GM19025 (cell line): ENCODE data around the gene SIPA1.

Experiments
- ATAC-seq: cut with Tn5 transposase; IDR thresholded peaks from one replicate; pipeline ENCODE4 v1.9.1; 2021; ENCODE audit warnings: mild to moderate bottlenecking, low read depth, moderate library complexity; ENCODE audit not compliant: unreplicated experiment

Gene SIPA1

DNA sequence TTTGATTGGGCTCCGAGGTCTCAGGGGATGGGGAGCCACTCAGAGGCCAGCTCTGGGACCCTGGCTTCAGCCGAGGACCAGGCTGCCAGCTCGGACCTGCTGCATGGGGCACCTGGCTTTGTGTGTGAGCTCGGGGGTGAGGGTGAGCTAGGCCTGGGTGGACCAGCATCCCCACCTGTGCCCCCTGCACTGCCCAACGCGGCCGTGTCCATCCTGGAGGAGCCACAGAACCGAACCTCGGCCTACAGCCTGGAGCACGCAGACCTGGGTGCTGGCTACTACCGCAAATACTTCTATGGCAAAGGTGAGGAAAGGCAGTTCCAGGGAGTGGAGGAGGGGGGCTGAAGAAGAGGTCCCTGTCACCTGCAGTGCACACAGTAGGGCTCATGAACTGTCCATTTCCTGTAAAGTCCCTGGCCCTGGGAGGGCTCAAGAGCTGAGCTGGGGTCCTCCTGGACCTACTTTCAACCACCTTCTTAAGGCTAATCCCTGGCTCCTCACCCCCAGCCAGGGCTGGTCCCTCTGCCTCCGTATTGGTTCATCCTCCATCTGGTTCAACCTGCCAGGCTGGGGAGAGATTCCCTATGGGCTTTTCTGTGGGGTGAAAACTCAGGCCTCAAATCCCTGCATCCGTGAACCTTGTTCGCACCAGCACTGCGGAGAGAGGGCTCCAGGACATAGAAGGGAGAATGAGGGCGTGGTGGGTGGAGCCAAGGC lies 3.6 kb downstream of the SIPA1 start:
- ATAC-seq: no peak

DNA sequence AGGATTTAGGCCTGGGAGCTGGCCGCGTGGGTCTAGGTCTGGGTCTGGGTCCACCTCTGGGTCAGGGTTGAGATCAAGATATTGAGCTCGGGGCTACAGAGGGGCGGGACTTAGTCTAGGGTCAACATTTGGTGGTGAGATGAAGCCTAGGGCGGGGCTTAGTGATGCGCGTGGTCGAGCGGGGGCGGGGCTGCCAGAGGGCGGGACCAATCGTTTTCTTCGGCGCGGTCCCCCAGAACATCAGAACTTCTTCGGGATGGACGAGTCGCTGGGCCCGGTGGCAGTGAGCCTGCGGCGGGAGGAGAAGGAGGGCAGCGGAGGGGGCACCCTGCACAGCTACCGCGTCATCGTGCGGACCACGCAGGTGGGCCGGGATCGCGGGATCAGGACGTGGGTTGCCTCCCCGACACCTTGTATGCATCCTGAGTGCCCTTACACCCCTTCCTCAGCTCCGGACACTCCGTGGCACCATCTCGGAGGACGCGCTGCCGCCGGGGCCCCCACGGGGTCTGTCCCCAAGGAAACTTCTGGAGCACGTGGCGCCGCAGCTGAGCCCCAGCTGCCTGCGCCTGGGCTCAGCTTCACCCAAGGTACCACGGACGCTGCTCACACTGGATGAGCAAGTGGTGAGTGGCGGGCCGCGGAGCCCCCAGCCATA lies 4.2 kb downstream of the SIPA1 start:
- no peak for ATAC-seq

DNA sequence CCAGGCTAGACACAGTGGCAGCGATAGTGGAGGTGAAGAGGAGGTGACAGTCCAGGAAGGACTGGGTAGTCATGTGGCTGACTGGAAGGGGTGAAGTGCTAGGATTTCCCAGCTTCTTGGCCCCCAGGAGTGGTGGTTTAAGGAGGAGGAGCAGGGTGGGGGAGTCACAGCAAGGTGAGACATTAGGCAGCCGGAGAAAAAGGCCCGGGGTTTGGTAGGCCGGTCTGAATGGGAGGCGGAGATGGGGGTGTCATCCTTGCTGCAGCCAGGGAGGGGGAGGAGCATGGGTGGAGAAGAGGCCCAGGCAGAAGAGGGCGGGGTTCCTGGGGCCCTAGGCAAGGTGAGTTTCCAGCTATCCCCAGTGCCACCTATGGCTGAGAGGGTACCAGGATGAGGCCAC lies 6.1 kb downstream of the SIPA1 start:
- no peak for ATAC-seq

DNA sequence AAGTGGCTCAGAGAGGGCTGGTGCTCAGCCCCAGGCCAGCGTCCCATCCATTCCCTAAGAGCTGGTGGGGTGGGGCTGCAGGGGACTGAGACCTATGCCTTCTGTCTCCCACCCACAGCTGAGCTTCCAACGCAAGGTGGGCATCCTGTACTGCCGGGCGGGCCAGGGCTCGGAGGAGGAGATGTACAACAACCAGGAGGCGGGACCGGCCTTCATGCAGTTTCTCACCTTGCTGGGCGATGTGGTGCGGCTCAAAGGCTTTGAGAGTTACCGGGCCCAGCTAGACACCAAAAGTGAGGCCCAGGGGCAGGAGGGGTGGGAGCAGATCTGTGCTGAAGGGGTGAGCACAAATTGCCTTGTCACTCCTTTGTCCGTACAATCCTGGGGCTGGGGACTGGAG lies 6.9 kb downstream of the SIPA1 start:
- ATAC-seq: no peak

DNA sequence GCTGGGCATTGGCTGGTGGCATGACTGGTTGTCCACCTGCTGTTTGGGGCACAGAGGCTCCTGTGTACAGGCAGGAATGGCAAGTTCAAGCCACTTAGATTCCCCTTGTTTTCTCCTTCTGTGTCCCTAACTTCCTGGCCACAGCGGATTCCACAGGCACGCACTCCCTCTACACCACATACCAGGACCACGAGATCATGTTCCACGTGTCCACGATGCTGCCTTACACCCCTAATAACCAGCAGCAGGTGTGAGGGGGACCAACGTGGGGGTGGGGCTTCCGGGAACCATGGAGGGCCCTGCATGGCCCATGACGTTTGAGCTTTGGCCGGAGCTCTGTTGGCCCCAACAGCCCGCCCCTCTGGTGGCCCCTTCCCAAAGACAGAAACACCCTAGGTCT lies 7.8 kb downstream of the SIPA1 start:
- no peak for ATAC-seq

DNA sequence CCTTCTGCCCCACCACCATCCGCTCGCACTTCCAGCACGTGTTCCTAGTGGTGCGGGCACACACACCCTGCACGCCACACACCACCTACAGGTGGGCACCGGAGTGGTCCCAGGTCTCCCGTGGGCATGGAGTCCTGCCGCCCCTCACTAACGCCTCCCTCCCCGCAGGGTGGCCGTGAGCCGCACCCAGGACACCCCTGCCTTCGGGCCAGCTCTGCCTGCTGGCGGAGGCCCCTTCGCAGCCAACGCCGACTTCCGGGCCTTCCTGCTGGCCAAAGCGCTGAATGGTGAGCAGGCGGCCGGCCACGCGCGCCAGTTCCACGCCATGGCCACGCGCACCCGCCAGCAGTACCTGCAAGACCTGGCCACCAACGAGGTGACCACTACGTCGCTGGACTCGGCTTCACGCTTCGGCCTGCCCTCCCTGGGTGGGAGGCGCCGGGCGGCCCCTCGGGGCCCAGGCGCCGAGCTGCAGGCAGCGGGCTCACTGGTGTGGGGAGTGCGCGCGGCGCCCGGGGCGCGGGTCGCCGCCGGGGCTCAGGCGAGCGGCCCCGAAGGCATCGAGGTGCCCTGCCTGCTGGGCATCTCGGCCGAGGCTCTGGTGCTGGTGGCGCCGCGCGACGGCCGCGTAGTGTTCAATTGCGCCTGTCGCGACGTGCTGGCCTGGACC lies 8.5 kb downstream of the SIPA1 start:
- ATAC-seq: no peak

DNA sequence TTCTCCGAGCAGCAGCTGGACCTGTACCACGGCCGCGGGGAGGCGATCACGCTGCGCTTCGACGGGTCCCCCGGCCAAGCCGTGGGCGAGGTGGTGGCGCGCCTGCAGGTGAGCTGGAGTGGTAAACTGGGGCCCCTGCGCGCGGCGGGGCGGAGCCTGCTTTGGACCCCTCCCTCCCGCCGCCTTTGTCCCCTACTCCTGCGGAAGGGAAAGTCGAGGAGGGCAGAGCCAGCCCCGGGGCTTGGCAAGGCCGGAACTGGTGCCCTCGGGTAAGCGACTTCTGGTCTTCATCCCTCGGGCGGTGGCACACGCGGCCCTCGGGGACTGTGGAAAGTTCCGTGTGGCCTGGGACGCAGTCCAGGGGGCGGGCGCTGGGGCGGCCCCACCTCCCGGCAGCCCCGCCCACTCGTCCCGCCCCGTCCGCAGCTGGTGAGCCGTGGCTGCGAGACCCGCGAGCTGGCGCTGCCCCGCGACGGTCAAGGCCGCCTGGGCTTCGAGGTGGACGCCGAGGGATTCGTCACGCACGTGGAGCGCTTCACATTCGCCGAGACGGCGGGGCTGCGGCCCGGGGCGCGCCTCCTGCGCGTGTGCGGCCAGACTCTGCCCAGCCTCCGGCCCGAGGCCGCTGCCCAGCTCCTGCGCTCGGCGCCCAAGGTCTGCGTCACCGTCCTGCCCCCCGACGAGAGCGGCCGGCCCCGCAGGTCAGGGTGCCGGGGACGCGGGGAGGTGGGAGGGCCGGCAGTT lies 9.2 kb downstream of the SIPA1 start:
- ATAC-seq: no peak

DNA sequence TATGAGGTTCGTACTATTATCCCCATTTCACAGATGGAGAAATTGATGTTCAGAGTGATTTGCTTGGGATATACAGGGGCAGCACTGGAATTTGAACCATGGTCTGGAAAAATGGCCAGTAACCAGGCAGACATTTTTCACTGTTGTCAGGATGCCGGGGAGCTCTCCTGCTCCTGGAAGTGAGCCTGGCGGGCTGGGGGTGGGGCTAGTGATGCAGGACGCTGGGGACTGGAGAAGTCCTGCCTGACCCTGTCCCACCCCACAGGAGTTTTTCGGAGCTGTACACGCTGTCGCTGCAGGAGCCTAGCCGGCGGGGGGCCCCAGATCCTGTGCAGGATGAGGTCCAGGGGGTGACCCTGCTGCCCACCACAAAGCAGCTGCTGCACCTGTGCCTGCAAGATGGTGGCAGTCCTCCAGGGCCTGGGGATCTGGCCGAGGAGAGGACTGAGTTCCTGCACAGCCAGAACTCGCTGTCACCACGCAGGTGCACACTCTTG lies 11.1 kb downstream of the SIPA1 start:
- ATAC-seq: no peak

DNA sequence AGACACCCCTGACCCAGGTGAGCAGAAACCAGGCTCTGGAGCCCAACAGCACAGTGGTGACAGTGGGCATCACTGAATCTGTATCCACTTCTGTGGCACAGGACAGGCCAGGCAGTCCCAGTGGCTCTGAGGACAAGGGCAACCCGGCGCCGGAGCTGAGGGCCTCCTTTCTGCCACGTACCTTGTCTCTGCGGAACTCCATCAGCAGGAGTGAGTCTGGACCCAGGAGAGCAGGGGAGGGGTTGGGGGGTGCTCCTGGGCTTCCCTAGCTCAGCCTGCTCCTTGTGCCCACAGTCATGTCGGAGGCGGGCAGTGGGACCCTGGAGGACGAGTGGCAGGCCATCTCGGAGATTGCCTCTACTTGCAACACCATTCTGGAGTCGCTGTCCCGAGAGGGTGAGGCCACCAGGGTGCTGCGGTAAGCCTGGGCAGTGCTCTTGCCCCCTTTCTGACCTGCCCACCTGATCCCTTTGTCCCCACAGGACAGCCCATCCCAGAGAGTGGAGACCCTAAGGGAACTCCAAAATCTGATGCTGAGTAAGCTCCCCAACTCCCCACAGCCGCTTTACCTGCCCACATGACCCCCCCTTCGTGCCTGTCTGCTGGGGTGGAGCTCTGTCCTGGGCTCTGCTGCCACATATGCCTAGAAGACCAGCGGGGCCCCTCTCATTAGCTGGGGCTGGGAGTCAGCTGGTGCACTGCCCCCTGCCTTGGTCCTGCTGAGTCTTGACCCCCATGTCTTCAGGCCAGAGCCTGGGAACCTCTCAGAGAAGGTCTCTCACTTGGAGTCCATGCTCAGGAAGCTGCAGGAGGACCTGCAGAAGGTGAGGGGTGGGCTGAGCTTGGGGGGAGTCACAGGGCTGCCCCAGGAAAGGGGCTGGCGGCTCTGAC lies 12.0 kb downstream of the SIPA1 start:
- ATAC-seq: no peak

DNA sequence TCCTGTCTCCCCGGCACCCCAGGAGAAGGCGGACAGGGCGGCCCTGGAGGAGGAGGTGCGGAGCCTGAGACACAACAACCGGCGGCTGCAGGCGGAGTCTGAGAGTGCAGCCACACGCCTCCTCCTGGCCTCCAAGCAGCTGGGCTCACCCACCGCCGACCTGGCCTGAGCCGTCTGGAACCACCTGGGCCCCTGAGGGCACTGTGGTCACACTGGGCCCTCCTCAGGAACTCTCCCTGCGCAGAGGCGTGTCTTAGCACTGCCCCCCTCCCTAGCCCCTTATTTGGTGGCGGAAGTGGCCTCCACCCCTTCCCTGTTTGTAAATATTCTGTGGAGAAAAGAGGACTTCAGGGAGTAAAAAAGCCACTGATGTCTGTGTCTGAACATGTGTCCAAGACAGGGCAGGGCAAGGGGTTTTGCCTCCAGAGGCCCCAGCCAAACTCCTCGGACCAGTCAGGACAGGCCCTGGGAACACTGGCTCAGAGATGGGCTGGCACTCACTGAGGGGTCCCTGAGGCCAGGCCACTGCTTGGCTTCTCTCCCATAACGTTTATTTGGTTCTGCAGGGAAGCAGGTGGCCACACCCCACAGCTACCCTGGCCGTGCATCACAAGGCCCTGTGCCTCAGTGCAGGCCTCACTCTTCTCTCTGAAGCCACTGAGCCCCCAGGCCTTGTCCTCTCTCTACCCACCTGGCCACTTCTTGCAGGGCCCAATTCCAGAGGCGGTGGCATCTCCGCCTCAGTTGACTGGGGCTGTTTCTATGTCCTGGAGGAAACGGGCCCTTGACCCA lies 12.8 kb downstream of the SIPA1 start:
- no peak for ATAC-seq

DNA sequence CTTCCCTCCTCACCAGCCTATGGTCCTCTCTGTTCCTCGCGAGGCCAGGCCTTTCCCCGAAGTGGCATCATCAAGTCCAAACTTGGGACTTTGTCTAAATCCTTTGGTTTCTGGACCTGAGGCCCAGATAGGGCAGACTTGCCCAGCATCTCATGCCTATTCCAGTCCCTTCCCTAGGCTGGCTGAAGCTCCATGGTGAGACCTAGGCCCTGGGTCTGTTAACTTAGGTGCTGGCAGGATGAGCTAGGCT lies 13.4 kb downstream of the SIPA1 start:
- ATAC-seq: no peak

DNA sequence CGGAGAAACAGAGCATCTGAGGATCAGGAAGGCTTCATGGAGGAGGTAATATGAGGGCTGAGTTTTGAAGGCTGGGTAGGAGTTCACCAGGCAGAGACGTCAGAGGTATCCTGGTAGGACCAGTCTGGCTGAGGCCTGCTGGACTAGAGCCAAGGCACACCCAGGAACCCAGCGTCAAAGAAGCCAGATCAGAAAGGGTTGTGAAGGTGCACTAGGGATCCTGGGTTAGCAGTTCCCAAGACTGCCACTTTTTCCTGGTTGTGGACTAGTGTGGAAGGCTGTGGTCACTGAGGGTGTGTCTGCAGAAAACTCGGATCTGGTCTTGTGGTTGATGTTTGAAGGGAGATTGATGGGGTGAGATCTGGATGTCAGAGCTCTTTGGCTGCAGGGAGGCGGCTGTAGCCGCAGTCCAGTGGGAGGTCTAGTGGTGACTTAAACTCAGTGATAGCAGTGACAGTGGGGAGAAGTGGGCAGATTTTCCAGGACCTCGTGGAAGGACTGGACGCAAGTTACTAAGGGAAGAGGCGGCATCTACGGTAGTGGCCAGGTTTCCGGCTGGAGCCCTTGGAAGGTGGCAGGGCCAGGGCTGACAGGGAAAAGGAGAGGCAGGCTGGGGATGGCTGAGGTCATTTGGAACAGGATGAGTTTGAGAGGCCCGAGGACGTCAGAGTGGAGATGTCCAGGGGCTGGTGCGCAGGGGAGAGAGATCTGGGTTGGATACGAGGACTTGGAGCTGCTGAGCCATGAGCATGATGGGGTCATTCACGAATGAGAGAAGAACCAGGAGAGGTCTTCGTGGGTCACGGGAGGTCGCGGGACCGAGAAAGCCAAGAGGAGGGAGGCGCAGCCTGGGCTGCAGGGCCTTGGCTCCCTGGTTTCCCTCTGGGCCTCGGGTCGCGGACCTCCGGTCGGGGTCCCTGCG lies 13.9 kb downstream of the SIPA1 start:
- no peak for ATAC-seq

DNA sequence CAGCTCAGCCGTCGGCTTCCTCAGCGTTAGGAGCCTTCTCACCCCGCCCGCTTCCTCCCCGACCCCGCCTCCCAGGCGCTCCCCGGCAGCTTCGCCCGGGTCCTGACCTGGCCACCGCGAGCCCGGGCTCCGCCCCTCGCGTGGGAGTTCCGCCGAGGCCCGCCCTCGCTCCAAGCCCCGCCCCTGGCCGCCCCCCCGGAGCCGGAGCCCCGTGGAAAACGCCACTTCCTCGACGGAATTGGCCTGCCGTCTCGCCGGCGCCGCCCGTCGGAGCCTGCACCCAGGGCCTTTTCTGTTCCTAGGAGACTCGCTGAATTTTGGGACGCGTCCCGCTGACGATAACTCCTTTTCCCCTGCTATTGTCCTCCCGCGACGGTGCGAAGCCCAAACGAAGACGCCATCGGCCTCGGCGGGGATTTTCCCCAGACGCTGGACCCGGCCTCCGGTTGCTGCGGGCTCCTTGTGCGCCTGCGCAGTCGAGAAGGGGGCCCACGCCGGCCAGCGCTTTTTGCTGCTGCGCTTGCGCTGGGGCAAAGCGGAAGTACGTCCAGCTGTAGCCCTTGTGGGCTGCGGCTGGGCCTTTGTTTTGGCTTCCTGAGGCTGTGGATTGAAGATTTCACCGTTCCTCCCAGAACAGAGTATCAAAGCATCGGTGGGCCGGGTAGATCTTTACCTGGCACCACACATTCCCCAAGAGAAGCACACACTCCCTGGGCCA lies 14.8 kb downstream of the SIPA1 start:
- peak; percentile 72 for ATAC-seq

DNA sequence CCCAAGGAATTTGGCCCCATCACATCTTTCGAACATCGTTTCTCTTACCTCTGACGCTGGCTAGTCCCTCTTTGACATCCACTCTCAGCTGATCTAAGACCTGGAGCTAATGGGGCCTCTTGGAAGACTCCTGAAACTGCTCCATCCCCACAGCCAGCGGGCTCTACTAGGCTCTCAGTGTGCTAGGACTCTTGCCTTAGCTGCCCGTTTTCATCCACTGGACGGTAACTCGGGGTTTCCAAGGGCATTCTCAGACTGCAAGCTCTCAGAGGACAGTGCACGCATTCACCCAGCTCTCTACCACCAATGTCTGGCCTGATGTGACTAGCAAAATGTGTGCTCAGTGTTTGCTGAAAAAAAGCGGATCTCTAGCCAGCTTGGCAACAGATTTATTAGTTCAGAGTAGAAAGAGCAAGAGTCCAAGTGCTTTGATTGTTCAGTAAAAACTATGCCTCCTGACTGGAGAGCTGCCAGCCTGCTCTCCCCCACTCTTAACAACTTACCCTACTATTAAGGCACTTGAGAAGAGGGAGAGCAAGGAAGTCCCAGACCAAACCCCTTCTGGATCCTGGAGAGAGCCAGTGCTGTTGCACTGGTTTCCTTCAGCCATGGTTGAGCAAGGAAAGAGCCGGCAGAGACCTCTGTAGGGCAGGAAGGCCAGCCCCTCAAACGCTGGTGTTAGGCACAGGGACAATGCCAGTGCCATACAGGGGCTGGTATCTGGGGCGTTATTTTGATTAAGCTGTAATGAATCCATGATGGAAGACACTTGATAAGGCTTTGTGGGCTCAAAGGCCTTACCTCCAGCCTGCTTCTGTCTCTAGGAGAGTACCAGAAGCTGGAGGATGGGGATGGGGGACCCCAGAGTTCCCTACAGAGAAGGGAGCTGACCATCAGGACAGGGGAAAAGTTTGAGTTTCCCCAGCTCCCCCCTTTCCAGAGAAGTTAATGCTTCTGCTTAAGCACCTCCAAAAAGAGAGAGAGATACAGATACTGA lies 15.6 kb downstream of the SIPA1 start:
- ATAC-seq: no peak

DNA sequence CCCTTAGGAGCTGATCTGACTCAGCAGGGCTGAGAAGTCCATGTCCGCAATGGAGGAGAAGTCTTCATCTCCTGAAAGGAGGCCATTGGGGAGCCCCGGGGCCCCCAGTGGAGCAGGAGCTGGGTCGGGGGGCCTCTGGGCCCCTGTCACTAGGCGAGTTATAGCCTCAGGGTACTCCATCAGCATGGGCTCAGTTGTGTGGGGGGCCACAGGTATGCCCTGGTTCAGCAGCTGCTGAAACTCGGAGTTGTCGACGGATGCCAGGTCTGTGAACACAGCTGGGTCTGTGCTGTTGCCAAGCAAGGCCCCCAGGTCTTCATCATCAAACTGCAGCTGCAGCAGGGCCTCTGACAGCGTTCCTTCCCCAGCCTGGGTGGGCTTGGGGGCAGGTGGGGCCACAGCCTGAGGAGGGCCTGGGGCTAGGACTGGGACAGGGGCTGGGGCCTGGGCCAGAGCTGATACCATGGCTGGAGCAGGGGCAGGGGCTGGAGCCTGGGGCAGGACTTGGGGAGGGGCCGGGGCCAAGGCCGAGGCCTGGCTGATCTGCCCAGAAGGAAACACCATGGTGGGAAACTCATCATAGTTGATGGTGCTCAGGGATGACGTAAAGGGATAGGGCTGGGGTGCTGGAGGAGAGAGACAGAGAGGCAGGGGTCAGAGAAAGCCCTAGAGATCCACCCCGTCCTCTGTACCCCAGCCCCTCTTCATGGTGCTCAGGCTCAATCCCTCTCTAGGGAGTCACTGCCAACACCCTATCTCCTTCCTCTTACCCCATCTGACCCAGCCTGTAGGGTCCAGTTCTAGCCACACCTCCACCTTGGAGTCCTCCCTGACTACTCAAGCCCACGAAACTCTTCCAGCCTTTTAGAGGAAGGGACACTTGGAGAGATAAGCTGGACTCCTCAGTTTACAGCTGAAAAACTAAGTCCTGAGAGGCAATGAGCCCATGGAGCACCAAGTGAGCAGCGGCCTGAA lies 16.8 kb downstream of the SIPA1 start:
- ATAC-seq: no peak
